ENCODE results near the gene SEMA3E.
"Not testable (repeated sequence)": the region's sequence is repeated elsewhere in the genome, so short reads cannot be mapped to it uniquely, and the experiment has no call there.

The SEMA3E gene

GRCh38 chr7:83487801-83488200 lies 161.1 kb downstream of the SEMA3E start:
- DNase-seq = no peak

GRCh38 chr7:83486957-83487356 lies 162.0 kb downstream of the SEMA3E start:
- no peak for DNase-seq

- DNase-seq = no peak
Observed at GRCh38 chr7:83486536-83486935, 162.4 kb downstream of the SEMA3E start.

GRCh38 chr7:83484826-83485225 lies 164.1 kb downstream of the SEMA3E start:
- DNase-seq = no peak

GRCh38 chr7:83484266-83484665 lies 164.7 kb downstream of the SEMA3E start:
- no peak for DNase-seq

GRCh38 chr7:83478616-83479015 lies 170.3 kb downstream of the SEMA3E start:
- DNase-seq = no peak

GRCh38 chr7:83476511-83477050 lies 172.4 kb downstream of the SEMA3E start:
- DNase-seq = no peak

- no peak for DNase-seq
Observed at GRCh38 chr7:83475420-83475819, 173.5 kb downstream of the SEMA3E start.

- no peak for DNase-seq
Observed at GRCh38 chr7:83472376-83472775, 176.6 kb downstream of the SEMA3E start.

GRCh38 chr7:83469491-83469890 lies 179.4 kb downstream of the SEMA3E start:
- no peak for DNase-seq

- no peak for DNase-seq
Observed at GRCh38 chr7:83469076-83469475, 179.9 kb downstream of the SEMA3E start.

GRCh38 chr7:83468251-83468739 lies 180.6 kb downstream of the SEMA3E start:
- peak in 48 of 56 donors; percentile 0 to 83 (median 36) for DNase-seq

GRCh38 chr7:83467493-83467892 lies 181.4 kb downstream of the SEMA3E start:
- no peak for DNase-seq

- DNase-seq = no peak
Observed at GRCh38 chr7:83466956-83467355, 182.0 kb downstream of the SEMA3E start.

GRCh38 chr7:83466187-83466923 lies 182.6 kb downstream of the SEMA3E start:
- DNase-seq = no peak

GRCh38 chr7:83465643-83466042 lies 183.3 kb downstream of the SEMA3E start:
- no peak for DNase-seq

GRCh38 chr7:83461820-83462219 lies 187.1 kb downstream of the SEMA3E start:
- not testable (repeated sequence) for DNase-seq

- DNase-seq = not testable (repeated sequence)
Observed at GRCh38 chr7:83459930-83460653, 188.8 kb downstream of the SEMA3E start.

- DNase-seq = not testable (repeated sequence)
Observed at GRCh38 chr7:83459101-83459929, 189.6 kb downstream of the SEMA3E start.

- no peak for DNase-seq
Observed at GRCh38 chr7:83457022-83457892, 191.7 kb downstream of the SEMA3E start.

Data from amygdala (tissue), 56 donors.